Fibroblast of lung (primary cell): ENCODE measurements around the gene STARD3. TPM values are rescaled to one million over a fixed set of nuclear protein-coding genes. Genes with fewer than 3 reads are reported as not detected.

Experiments used
- DNase-seq, 2 donors: peaks; one replicate each; pipeline versions ENCODE4 v3.0.0 to v3.0.0-alpha.2; 2010; ENCODE audit warnings: low read depth in 2 of 2
- H2AFZ ChIP-seq: 2 replicates; pipeline ENCODE4 v1.5.1; 2012; ENCODE audit warnings: low read length, control low read depth, inconsistent platforms
- H3K27ac ChIP-seq: 2 replicates; pipeline ENCODE4 v1.5.1; 2011; ENCODE audit warnings: low read length, control low read depth; ENCODE audit not compliant: insufficient read depth
- H3K27me3 ChIP-seq: 2 replicates; pipeline ENCODE4 v1.5.1; 2011; ENCODE audit warnings: mild to moderate bottlenecking, low read length; ENCODE audit not compliant: control insufficient read depth, insufficient read depth
- H3K36me3 ChIP-seq: 2 replicates; pipeline ENCODE4 v1.5.1; 2011; ENCODE audit warnings: low read length; ENCODE audit not compliant: control insufficient read depth, insufficient read depth
- H3K4me1 ChIP-seq: 2 replicates; pipeline ENCODE4 v1.5.1; 2011; ENCODE audit warnings: low read length; ENCODE audit not compliant: control insufficient read depth, insufficient read depth; ENCODE audit errors: extremely low read depth
- H3K4me2 ChIP-seq: 2 replicates; pipeline ENCODE4 v1.5.1; 2011; ENCODE audit warnings: low read length, control low read depth; ENCODE audit not compliant: insufficient read depth; ENCODE audit errors: extremely low read depth
- H3K4me3 ChIP-seq, 4 experiments: fragments of 200-600 bp in 1 of 4; sonication (generic) in 1 of 4; replicated peaks in 1 of 4; 2 replicates each; pipeline ENCODE4 v1.5.1; 2011 to 2016; ENCODE audit warnings: low read length in 4 of 4, low read depth in 3 of 4, mild to moderate bottlenecking in 3 of 4, control low read depth in 2 of 4, inconsistent platforms in 1 of 4, mixed read lengths in 1 of 4; ENCODE audit not compliant: insufficient read depth in 1 of 4; ENCODE audit errors: control extremely low read depth in 1 of 4
- H3K79me2 ChIP-seq: 2 replicates; pipeline ENCODE4 v1.5.1; 2012; ENCODE audit warnings: mild to moderate bottlenecking, low read length, inconsistent platforms; ENCODE audit not compliant: control insufficient read depth, insufficient read depth
- H3K9ac ChIP-seq: 2 replicates; pipeline ENCODE4 v1.5.1; 2011; ENCODE audit warnings: mild to moderate bottlenecking, low read length, control low read depth; ENCODE audit not compliant: insufficient read depth
- H3K9me3 ChIP-seq: 2 replicates; pipeline ENCODE4 v1.5.1; 2012; ENCODE audit warnings: low read depth, low read length; ENCODE audit not compliant: control insufficient read depth, insufficient read depth
- H4K20me1 ChIP-seq: 2 replicates; pipeline ENCODE4 v1.5.1; 2011; ENCODE audit warnings: low read length; ENCODE audit not compliant: control insufficient read depth, insufficient read depth; ENCODE audit errors: extremely low read depth
- EZH2 ChIP-seq: IDR thresholded peaks from 2 replicates; pipeline ENCODE4 v1.5.1; 2012; ENCODE audit warnings: low read length, control low read depth, mild to moderate bottlenecking; ENCODE audit errors: missing control alignments
- polyA plus RNA-seq, 2 donors: library from polyadenylated mRNA; depleted of rRNA in 1 of 2; stranded (reverse) in 1 of 2; unstranded in 1 of 2; fragments of >200 nt; gene quantifications; 2 replicates each; pipeline ENCODE4 v1.2.1, GENCODE V29; 2011 to 2012; ENCODE audit warnings: missing spikeins in 1 of 2
- total RNA-seq: library from RNA; depleted of rRNA; stranded (reverse); fragments of >200 nt; gene quantifications from 2 replicates; pipeline ENCODE4 v1.2.1, GENCODE V29; 2014
- TF ChIP-seq, protein P1 (sequence below), 2 donors: IDR thresholded peaks in 1 of 2; conservative IDR thresholded peaks in 1 of 2; 1 replicate in 1 of 2; 2 replicates in 1 of 2; pipeline ENCODE4 v1.5.1; 2011 to 2012; ENCODE audit warnings: low read length in 2 of 2, control low read depth in 1 of 2, inconsistent platforms in 1 of 2, low read depth in 1 of 2, mild to moderate bottlenecking in 1 of 2

The STARD3 gene
- total and polyA plus RNA-seq, 2 donors (not counting 1 experiment from before 2014, with no cell fraction given), result 30.4 to 31.7 TPM

DNA sequence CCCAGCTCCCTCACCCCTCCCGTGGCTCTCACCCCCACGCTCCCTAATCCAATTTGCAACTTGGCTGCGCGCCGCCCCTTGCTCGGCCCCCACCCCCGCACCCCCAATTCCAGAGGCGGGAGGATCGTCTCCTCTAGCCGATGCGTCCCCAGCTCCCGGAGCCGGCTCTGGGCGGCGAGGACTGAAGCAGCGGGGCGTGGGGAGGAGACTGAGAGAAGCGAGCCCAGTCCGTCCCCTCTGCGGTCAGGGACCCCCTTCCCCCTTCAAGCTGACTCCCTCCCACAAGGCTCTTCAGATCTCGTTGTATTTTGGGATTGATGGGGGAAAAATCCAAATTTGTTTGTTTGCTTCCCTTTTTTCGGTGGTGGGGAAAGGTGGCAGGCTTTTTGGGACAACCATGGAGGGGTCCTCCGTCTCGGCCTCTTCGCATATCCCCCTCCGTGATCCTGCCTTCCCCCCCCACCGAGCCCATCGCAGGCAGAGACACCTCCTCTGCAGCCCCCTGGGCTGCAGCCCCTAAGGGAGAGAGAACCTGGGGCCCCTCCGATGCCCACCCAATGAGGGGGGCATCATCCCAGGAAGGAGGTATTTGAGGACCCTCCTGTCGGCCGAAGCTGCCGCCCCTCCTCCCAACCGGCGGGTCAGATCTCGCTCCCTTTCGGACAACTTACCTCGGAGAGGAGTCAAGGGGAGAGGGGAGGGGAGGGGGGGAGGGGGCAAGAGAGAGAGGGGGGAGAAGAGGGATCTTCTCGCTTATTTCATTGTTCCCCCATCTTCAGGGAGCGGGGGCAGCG lies 29.7 kb upstream of the STARD3 start:
- H3K36me3 ChIP-seq, result no peaks in the 10 kb centered on the region
- H2AFZ ChIP-seq, result no peak overlapping the region
- H3K4me1 ChIP-seq, result no peaks in the 10 kb centered on the region
- no peak overlapping the region for H3K27ac ChIP-seq
- TF ChIP-seq, protein P1, sequence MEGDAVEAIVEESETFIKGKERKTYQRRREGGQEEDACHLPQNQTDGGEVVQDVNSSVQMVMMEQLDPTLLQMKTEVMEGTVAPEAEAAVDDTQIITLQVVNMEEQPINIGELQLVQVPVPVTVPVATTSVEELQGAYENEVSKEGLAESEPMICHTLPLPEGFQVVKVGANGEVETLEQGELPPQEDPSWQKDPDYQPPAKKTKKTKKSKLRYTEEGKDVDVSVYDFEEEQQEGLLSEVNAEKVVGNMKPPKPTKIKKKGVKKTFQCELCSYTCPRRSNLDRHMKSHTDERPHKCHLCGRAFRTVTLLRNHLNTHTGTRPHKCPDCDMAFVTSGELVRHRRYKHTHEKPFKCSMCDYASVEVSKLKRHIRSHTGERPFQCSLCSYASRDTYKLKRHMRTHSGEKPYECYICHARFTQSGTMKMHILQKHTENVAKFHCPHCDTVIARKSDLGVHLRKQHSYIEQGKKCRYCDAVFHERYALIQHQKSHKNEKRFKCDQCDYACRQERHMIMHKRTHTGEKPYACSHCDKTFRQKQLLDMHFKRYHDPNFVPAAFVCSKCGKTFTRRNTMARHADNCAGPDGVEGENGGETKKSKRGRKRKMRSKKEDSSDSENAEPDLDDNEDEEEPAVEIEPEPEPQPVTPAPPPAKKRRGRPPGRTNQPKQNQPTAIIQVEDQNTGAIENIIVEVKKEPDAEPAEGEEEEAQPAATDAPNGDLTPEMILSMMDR (conservative IDR thresholded peaks at IDR 0.05 in 1 of 2, IDR thresholded peaks at IDR 0.05 in 1 of 2; ENCODE audit: low read depth in 1 of 2, low read length in 2 of 2), result no peak
- TF ChIP-seq EZH2, result peak; percentile 96
- DNase-seq, result no peak
- H4K20me1 ChIP-seq, result no peaks in the 10 kb centered on the region
- no peak overlapping the region for H3K4me3 ChIP-seq
- H3K9me3 ChIP-seq, result no peaks in the 10 kb centered on the region
- no peak overlapping the region for H3K4me2 ChIP-seq
- peaks cover 58% of the 10 kb centered on the region for H3K27me3 ChIP-seq
- no peak overlapping the region for H3K9ac ChIP-seq
- H3K79me2 ChIP-seq, result no peaks in the 10 kb centered on the region

DNA sequence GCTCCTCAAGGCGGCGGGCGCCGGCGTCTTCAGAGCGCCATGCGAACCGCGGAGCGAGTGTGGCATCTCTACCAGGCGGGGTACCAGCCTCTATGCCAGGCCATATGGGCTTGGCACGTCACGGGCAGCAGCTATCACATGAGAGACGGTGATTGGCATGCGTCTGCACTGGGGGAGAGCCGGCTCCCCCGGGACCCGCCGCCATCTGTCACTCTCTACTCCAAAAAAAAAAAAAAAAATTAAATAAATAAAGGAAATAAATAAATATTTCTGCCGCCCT lies 29.2 kb upstream of the STARD3 start, which contains the start of gene NEUROD2:
TSS of gene NEUROD2 (minus strand) at position 70 of the 280 bp plus-strand sequence. CDS start 1,321 bp downstream, outside the sequence.
- Histone ChIP-seq H3K27ac (no peak within 1 kb of the TSS), H4K20me1 (no peaks in the 10 kb centered on the region), H3K9ac (no peak within 1 kb of the TSS), H2AFZ (no peak within 1 kb of the TSS), H3K4me3 (no peak within 1 kb of the TSS), H3K79me2 (no peaks in the 10 kb centered on the region), H3K4me2 (no peak within 1 kb of the TSS), H3K4me1 (no peaks in the 10 kb centered on the region), H3K9me3 (no peaks in the 10 kb centered on the region), H3K27me3 (peaks cover 53% of the 10 kb centered on the region), H3K36me3 (no peaks in the 10 kb centered on the region)
- TF ChIP-seq EZH2, result peak; percentile 4
- TF ChIP-seq, protein P1 (conservative IDR thresholded peaks at IDR 0.05 in 1 of 2, IDR thresholded peaks at IDR 0.05 in 1 of 2; ENCODE audit: low read depth in 1 of 2, low read length in 2 of 2), result no peak
- no peak for DNase-seq

DNA sequence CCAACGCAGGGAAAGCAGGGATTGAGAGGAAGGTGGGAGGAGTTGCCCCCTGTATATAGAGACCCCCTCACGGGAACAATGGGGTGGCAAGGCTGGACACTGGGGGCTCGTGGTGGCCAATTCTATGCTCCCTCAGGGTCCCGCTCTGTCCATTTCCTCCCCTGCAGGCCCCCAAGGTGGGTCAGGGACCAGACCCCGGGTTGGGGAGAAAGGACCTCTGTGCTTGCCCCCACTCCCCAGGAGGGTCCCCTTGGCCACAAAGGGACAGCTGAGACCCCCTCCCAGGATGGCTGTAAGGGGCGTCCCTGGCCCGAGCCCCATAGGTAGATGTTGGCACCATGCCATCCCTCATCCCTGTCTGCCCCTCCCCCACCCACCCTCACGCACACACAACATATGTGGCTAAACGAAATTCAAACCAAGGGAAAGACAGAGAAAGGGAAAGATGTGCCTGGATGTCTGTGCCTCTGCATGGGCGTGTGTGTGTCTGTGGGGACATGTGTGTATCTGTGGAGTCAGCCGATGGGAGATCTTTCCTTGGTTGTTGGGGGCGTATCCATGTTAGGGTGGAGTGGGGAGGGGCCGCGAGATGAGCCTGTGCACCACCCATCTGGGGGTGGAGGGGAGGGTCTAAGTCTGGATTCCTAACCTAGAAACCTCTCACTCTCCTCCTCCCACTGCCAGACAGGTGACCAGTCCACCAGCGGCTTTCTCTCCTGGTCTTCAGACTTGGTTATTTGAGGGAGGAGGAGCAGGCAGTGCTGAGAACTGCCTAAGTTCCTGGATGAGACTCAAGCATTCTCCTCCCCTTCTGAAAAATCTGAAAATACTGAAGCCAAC lies 28.6 kb upstream of the STARD3 start:
- no peak overlapping the region for H3K4me2 ChIP-seq
- H3K9me3 ChIP-seq, result no peaks in the 10 kb centered on the region
- H4K20me1 ChIP-seq, result no peaks in the 10 kb centered on the region
- TF ChIP-seq, protein P1 (conservative IDR thresholded peaks at IDR 0.05 in 1 of 2, IDR thresholded peaks at IDR 0.05 in 1 of 2; ENCODE audit: low read depth in 1 of 2, low read length in 2 of 2), result no peak
- DNase-seq, result no peak
- no peaks in the 10 kb centered on the region for H3K4me1 ChIP-seq
- H3K4me3 ChIP-seq, result no peak overlapping the region
- H3K9ac ChIP-seq, result no peak overlapping the region
- H3K79me2 ChIP-seq, result no peaks in the 10 kb centered on the region
- no peak overlapping the region for H3K27ac ChIP-seq
- no peaks in the 10 kb centered on the region for H3K36me3 ChIP-seq
- H2AFZ ChIP-seq, result no peak overlapping the region
- H3K27me3 ChIP-seq, result peaks cover 47% of the 10 kb centered on the region
